Stimulated activated naive CD8-positive, alpha-beta T cell treated with anti-CD3 and anti-CD28 coated beads, Interleukin-15, Interleukin-2, amounts not matched to agents 100 ng/mL and 50 ng/mL, for 24 hours (primary cell): ENCODE measurements around the gene MUC2.

ENCODE experiments used
- H3K27ac Mint-ChIP-seq: one replicate; pipeline ENCODE4 v1.8.0; 2021; ENCODE audit warnings: mild to moderate bottlenecking, mixed read lengths
- H3K27me3 Mint-ChIP-seq: one replicate; pipeline ENCODE4 v1.8.0; 2021; ENCODE audit warnings: mixed read lengths
- H3K36me3 Mint-ChIP-seq: one replicate; pipeline ENCODE4 v1.8.0; 2021; ENCODE audit warnings: low read depth, mixed read lengths
- H3K4me1 Mint-ChIP-seq: one replicate; pipeline ENCODE4 v1.8.0; 2021; ENCODE audit warnings: low read depth, mixed read lengths
- H3K4me3 Mint-ChIP-seq: one replicate; pipeline ENCODE4 v1.8.0; 2021; ENCODE audit warnings: mild to moderate bottlenecking, mixed read lengths
- H3K9me3 Mint-ChIP-seq: one replicate; pipeline ENCODE4 v1.8.0; 2021; ENCODE audit warnings: mixed read lengths

MUC2 gene

GRCh38 chr11:1053121-1053901 lies 21.4 kb upstream of the MUC2 start:
- H3K4me1 Mint-ChIP-seq = no peaks in the 10 kb centered on the region
- H3K27me3 Mint-ChIP-seq = peaks cover 9% of the 10 kb centered on the region
- no peaks in the 10 kb centered on the region for H3K9me3 Mint-ChIP-seq
- H3K27ac Mint-ChIP-seq = no peak overlapping the region
- no peaks in the 10 kb centered on the region for H3K36me3 Mint-ChIP-seq
- no peak overlapping the region for H3K4me3 Mint-ChIP-seq

DNA sequence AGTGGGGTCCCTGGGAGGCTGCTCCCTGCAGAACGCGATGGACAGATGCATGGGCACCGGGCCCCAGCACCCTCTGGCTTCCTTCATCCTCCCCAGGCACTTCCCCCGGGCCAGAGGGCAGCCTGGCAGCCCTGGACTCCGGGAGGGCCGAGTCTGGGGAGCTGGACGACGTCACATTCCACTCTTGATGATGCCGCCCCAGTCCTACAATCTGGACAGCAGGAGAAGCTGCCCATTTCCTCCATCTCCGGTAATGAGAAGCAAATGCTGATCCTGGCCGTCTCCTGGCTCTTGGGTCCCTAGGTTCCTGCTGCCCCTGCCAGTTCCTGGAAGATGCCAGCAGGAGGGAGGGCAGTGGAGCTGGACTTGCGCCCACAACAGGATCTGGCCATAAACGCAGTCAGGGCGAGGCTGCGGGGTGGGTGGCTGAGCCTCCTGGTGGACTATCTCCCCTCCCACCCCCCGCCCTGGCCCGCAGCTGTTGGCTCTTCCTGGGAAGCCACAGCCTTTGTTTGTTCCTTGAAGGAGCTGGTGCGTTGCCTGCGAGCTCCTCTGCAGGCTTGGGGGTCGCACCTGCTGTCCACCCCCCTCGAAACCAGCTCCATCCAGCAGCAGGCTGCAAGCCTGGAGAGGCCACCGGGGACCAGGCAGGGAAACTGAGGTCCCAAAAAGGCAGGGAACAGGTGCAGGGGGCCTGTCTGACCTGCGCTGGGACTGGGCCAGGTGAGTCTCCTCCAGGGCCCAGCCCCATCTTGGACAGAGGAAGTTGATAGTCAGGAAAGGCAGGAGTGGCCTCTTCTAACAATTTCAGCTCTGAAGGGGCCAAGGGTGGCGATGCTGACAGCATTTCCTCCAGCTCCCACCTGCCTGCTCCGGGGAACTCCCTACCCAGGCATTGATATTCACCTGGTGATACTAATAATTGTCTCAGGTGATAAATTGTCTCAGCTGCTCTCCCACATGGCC lies 20.2 kb upstream of the MUC2 start:
- Mint-ChIP-seq H3K27ac (no peak overlapping the region), H3K4me3 (no peak overlapping the region), H3K36me3 (no peaks in the 10 kb centered on the region), H3K9me3 (no peaks in the 10 kb centered on the region), H3K4me1 (no peaks in the 10 kb centered on the region), H3K27me3 (peaks cover 4% of the 10 kb centered on the region)

DNA sequence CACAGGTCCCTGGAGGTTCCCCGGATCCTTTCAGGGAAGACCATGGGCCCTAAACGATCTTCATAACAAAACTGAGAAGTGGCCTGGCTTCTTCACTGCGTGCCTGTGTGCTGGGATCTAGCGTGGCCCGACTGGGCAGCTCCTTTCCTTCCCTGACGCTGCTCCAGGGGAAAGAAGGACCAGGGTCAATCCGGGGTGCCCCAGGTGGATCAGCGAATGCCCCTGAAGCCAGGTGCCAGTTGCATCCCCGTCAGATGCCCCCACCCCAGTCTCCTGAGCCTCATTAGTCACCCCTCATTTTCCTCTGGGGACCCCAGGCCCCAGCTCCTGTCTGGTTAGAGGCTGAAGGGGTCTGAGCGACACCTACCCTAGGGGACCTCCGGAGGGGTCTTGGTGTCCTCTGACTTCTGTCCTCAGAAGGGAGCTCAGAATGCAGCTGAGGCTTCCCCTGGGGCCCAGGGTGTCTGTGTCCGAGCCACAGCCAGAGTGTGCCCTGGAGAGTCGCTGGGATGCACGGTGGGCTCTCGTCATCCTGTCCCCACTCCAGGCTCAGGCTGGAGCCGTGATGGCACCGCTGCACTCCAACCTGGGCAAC lies 19.5 kb upstream of the MUC2 start:
- H3K4me1 Mint-ChIP-seq = no peaks in the 10 kb centered on the region

GRCh38 chr11:1055990-1056771 lies 18.5 kb upstream of the MUC2 start:
- Mint-ChIP-seq H3K4me3 (no peak overlapping the region), H3K27me3 (peaks cover 4% of the 10 kb centered on the region), H3K4me1 (no peaks in the 10 kb centered on the region), H3K27ac (no peak overlapping the region), H3K9me3 (no peaks in the 10 kb centered on the region), H3K36me3 (no peaks in the 10 kb centered on the region)

More for the DNA sequence above, 19.5 kb upstream of the MUC2 start:
- peaks cover 4% of the 10 kb centered on the region for H3K27me3 Mint-ChIP-seq
- no peaks in the 10 kb centered on the region for H3K9me3 Mint-ChIP-seq
- no peaks in the 10 kb centered on the region for H3K36me3 Mint-ChIP-seq
- H3K27ac Mint-ChIP-seq = no peak overlapping the region
- H3K4me3 Mint-ChIP-seq = no peak overlapping the region

- Mint-ChIP-seq H3K9me3 (peaks cover 5% of the 10 kb centered on the region), H3K4me1 (peaks cover 3% of the 10 kb centered on the region), H3K4me3 (no peak overlapping the region), H3K27ac (no peak overlapping the region), H3K36me3 (no peaks in the 10 kb centered on the region), H3K27me3 (peaks cover 15% of the 10 kb centered on the region)
Observed at GRCh38 chr11:1057806-1058205, 16.9 kb upstream of the MUC2 start.

DNA sequence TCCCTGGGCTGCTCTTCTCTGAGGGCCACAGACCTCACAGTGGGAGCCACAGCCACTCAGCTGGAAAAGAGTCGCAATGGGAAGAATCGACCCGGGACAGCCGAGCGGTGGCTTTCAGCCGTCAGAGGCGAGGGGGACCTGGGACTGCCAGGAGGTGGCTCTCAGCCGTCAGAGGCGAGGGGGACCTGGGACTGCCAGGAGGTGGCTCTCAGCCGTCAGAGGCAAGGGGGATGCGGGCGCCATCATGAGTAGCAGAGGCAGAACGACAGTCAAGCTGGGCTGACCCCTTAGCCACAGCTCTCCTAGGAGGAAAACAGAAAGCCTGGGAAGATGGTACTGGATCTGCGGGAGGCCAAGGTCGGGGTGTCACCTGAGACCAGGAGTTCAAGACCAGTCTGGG lies 14.9 kb upstream of the MUC2 start:
- Mint-ChIP-seq H3K4me3 (no peak overlapping the region), H3K9me3 (peaks cover 5% of the 10 kb centered on the region), H3K4me1 (peaks cover 17% of the 10 kb centered on the region), H3K36me3 (no peaks in the 10 kb centered on the region), H3K27me3 (peaks cover 17% of the 10 kb centered on the region), H3K27ac (no peak overlapping the region)

DNA sequence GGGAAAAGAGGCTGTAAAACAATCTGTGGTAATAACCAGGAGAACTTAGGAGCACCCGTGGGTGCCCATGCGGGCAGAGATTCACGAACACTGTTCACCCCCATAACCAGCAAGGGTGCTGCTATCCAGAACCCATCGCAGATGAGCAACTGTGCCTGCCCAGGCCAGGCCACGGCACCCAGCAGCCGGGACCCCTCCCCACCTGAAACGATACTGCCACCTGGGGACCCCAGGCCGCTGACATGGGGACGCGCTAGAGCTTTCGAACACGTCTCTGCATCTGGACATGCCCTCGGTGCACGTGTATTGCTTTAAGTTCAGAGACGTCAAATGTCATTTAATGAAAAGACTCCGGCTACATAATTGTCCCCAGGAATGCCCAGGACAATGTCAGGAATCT lies 14.3 kb upstream of the MUC2 start:
- H3K27me3 Mint-ChIP-seq = peaks cover 17% of the 10 kb centered on the region
- H3K27ac Mint-ChIP-seq = no peak overlapping the region
- H3K9me3 Mint-ChIP-seq = peaks cover 5% of the 10 kb centered on the region
- no peaks in the 10 kb centered on the region for H3K36me3 Mint-ChIP-seq
- peaks cover 17% of the 10 kb centered on the region for H3K4me1 Mint-ChIP-seq
- H3K4me3 Mint-ChIP-seq = no peak overlapping the region

DNA sequence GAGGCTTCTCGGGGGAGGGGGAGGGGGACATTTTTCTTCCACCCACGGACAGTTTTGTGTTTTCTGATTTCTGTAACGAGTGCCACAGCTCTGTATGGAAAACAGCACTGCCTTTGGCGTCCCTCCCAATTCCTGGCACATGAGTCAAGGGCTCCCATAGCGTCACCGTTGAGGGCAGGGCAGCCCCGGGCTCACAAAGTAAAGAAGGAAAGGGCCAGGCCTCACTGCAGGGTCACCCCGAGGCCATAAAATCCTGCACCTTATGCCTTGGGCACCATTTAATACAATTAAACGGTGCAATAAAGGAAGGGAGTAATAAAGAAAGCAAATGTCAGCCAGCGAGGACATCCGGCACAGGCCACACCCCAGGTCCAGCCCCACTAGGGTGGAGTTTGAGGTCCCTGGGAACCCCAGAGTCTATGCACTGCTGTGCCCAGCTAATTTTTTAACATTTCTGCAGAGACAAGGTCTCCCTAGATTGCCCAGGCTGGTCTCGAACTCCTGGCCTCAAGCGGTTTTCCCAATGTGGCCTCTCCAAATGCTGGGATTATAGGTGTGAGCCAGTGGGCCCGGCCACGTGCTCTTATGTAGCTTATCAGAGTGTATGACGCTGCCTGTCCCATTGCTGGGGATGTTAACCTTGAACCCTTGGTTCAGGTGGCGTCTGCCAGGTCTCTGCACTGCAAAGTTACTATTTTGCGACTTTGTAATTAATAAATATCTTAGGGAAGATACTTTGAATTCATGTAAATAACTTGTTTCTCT lies 13.6 kb upstream of the MUC2 start:
- H3K36me3 Mint-ChIP-seq = no peaks in the 10 kb centered on the region
- H3K4me3 Mint-ChIP-seq = no peak overlapping the region
- peaks cover 5% of the 10 kb centered on the region for H3K9me3 Mint-ChIP-seq
- H3K27me3 Mint-ChIP-seq = peaks cover 20% of the 10 kb centered on the region
- H3K27ac Mint-ChIP-seq = no peak overlapping the region
- H3K4me1 Mint-ChIP-seq = peaks cover 17% of the 10 kb centered on the region

DNA sequence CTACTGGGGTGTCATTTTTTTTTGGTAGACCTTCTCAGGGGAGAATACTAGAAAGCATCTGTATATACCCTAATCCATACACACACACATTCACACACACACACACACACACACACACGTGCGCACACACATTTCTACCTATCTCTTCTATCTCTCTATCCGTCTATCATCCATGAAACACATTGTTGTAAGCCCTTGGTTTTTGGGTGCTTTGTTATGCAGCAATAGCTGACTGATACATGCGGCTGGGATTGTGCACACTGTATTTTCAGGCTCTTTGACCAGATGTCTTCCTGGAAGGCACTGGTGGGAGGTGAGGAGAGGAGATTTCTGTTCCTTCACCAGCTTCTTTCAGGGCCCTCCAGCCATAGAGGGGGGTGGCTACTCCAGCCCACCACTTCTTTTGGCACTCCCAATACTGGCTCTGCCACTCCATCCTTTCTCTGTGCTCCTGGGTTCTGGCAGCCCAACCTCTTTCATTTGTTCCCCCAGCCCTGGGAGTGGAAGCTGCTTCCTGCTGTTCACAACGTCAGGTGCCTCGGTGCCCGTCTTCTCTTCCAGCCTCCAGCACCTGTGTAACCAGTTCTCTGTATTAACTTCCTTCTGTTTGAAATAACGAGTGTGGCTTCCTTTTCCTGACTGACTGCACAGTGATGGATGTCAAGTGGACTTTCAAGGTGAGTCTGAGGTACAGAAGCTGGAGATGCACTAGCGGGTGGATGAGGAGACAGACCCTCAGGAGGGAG lies 12.4 kb upstream of the MUC2 start:
- Mint-ChIP-seq H3K27ac (no peak overlapping the region), H3K27me3 (peaks cover 20% of the 10 kb centered on the region), H3K9me3 (peaks cover 5% of the 10 kb centered on the region), H3K4me1 (peaks cover 17% of the 10 kb centered on the region), H3K4me3 (no peak overlapping the region), H3K36me3 (no peaks in the 10 kb centered on the region)

GRCh38 chr11:1064167-1064566 lies 10.5 kb upstream of the MUC2 start:
- Mint-ChIP-seq H3K9me3 (peaks cover 5% of the 10 kb centered on the region), H3K4me1 (peaks cover 17% of the 10 kb centered on the region), H3K27me3 (peaks cover 22% of the 10 kb centered on the region), H3K27ac (no peak overlapping the region), H3K4me3 (no peak overlapping the region), H3K36me3 (no peaks in the 10 kb centered on the region)

DNA sequence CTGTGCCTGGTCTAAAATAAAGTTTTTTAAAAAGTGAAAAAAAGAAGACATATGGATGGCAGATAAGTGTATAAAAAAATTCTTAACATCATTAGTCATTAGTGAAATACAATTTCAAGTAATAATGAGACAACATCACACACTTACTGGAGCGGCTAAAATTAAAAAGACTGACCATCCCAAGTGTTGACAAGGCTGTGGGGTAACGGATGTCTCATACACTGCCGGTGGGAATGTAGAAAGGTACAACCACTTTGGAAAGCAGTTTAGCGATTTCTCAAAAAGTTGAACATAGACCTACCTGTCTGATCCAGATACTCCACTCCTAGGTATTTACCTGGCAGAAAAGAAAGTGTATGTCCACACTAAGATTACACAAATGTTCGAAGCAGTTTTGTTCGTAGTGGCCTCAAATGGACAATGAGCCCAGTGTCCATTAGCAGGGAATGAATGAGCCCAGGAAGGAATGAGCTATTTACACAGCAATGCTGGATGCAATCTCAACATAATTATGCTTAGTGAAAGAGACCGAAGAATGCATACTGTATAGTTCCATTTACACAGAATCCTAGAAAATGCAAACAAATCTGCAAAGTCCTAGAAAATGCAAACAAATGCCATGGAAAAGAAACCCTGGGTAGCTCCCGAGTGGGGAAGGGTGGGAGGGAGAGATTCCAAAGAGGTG lies 6.7 kb upstream of the MUC2 start:
- peaks cover 12% of the 10 kb centered on the region for H3K4me1 Mint-ChIP-seq
- H3K36me3 Mint-ChIP-seq = no peaks in the 10 kb centered on the region
- H3K27ac Mint-ChIP-seq = no peak overlapping the region
- peaks cover 10% of the 10 kb centered on the region for H3K27me3 Mint-ChIP-seq
- H3K4me3 Mint-ChIP-seq = no peak overlapping the region
- no peaks in the 10 kb centered on the region for H3K9me3 Mint-ChIP-seq

DNA sequence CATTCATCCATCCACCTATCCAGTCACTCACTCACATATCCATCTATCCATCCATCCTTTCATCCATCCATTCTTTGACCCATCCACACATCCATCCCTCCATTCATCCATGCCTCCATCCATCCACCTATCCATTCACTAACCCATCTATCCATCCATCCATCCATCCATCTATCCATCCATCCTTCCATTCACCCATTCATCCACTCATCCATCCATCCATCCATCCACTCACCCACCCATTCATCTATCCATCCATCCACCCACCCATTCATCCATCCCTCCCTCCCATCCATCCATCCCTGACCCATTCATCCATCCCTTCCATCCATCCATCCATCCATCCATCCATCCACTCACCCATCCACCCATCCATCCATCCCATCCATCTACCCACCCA lies 4.9 kb upstream of the MUC2 start:
- peaks cover 10% of the 10 kb centered on the region for H3K27me3 Mint-ChIP-seq
- H3K36me3 Mint-ChIP-seq = no peaks in the 10 kb centered on the region
- no peaks in the 10 kb centered on the region for H3K9me3 Mint-ChIP-seq
- no peaks in the 10 kb centered on the region for H3K4me1 Mint-ChIP-seq
- H3K4me3 Mint-ChIP-seq = no peak overlapping the region
- H3K27ac Mint-ChIP-seq = no peak overlapping the region
